ENCODE results near the gene KCNQ1. TPM values are rescaled to one million over a fixed set of nuclear protein-coding genes. Genes with fewer than 3 reads are reported as not detected.

KCNQ1 gene
- total and polyA plus RNA-seq, 9 of the 15 experiments (the other 6 are each of a cell fraction or from before 2014, with no cell fraction given): 0.44 TPM; not detected in 8

DNA sequence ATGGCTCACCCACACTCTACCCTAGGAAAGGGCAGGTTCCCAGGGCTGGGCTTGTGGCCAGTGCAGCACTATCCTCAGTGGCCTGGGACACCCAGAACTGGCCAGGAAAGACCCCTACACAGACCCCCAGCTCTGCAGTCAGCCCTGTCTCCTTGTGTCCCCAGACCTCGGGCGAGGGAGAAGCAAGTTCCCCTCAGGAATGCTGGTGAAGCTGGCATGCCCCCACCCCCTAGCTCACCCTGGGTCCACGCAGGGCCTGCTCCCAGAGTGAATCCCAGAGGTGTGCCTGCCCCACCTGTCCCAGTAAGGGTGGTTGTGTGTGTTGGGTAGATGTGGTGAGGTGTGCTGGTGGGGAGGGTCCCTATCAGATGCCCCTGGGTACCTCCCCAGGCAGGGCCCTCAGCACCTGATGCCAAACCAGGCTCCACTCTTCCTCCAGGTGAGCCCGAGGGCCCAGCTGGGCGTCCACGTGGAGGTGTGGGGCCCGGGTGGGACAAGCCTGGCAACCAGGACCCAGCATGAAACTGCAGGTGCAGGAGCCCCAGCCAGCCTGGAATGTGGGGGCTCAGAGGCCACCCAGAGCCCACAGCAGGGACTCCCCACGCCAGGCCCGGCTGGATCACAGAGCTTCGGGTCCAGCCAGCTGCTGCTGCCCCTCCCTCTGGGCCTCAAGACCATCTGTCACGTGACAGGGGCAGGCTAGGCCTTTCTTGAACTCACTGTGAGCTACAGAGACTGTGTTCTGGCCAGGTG is 303.4 kb downstream of the KCNQ1 start (continued):
- TF ChIP-seq, protein P1, sequence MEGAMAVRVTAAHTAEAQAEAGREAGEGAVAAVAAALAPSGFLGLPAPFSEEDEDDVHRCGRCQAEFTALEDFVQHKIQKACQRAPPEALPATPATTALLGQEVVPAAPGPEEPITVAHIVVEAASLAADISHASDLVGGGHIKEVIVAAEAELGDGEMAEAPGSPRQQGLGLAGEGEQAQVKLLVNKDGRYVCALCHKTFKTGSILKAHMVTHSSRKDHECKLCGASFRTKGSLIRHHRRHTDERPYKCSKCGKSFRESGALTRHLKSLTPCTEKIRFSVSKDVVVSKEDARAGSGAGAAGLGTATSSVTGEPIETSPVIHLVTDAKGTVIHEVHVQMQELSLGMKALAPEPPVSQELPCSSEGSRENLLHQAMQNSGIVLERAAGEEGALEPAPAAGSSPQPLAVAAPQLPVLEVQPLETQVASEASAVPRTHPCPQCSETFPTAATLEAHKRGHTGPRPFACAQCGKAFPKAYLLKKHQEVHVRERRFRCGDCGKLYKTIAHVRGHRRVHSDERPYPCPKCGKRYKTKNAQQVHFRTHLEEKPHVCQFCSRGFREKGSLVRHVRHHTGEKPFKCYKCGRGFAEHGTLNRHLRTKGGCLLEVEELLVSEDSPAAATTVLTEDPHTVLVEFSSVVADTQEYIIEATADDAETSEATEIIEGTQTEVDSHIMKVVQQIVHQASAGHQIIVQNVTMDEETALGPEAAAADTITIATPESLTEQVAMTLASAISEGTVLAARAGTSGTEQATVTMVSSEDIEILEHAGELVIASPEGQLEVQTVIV (CRISPR knock-in tag; IDR thresholded peaks at IDR 0.05; ENCODE audit: borderline replicate concordance): no peak
- TF ChIP-seq BACH1 (tag; IDR thresholded peaks at IDR 0.05) (no peak), ZNF408 (CRISPR knock-in tag; IDR thresholded peaks at IDR 0.05; ENCODE audit: low read depth) (no peak), DPF2 (IDR thresholded peaks at IDR 0.05) (no peak), TBL1XR1 (IDR thresholded peaks at IDR 0.05; ENCODE audit: low read length in 2 of 2) (no peak), ZNF57 (CRISPR knock-in tag; IDR thresholded peaks at IDR 0.05) (no peak), HEY1 (CRISPR knock-in tag; IDR thresholded peaks at IDR 0.05; ENCODE audit: borderline replicate concordance) (no peak), PTRF (tag; IDR thresholded peaks at IDR 0.05) (no peak), ZNF583 (CRISPR knock-in tag; IDR thresholded peaks at IDR 0.05) (no peak), TBP (optimal IDR thresholded peaks at IDR 0.05; ENCODE audit: low read depth, low read length) (no peak)
- TF ChIP-seq, protein P2, sequence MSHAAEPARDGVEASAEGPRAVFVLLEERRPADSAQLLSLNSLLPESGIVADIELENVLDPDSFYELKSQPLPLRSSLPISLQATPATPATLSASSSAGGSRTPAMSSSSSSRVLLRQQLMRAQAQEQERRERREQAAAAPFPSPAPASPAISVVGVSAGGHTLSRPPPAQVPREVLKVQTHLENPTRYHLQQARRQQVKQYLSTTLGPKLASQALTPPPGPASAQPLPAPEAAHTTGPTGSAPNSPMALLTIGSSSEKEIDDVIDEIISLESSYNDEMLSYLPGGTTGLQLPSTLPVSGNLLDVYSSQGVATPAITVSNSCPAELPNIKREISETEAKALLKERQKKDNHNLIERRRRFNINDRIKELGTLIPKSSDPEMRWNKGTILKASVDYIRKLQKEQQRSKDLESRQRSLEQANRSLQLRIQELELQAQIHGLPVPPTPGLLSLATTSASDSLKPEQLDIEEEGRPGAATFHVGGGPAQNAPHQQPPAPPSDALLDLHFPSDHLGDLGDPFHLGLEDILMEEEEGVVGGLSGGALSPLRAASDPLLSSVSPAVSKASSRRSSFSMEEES (CRISPR knock-in tag; IDR thresholded peaks at IDR 0.05): peak; percentile 84
- TF ChIP-seq, protein P3, sequence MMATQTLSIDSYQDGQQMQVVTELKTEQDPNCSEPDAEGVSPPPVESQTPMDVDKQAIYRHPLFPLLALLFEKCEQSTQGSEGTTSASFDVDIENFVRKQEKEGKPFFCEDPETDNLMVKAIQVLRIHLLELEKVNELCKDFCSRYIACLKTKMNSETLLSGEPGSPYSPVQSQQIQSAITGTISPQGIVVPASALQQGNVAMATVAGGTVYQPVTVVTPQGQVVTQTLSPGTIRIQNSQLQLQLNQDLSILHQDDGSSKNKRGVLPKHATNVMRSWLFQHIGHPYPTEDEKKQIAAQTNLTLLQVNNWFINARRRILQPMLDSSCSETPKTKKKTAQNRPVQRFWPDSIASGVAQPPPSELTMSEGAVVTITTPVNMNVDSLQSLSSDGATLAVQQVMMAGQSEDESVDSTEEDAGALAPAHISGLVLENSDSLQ (IDR thresholded peaks at IDR 0.05): no peak
- TF ChIP-seq, protein P4, sequence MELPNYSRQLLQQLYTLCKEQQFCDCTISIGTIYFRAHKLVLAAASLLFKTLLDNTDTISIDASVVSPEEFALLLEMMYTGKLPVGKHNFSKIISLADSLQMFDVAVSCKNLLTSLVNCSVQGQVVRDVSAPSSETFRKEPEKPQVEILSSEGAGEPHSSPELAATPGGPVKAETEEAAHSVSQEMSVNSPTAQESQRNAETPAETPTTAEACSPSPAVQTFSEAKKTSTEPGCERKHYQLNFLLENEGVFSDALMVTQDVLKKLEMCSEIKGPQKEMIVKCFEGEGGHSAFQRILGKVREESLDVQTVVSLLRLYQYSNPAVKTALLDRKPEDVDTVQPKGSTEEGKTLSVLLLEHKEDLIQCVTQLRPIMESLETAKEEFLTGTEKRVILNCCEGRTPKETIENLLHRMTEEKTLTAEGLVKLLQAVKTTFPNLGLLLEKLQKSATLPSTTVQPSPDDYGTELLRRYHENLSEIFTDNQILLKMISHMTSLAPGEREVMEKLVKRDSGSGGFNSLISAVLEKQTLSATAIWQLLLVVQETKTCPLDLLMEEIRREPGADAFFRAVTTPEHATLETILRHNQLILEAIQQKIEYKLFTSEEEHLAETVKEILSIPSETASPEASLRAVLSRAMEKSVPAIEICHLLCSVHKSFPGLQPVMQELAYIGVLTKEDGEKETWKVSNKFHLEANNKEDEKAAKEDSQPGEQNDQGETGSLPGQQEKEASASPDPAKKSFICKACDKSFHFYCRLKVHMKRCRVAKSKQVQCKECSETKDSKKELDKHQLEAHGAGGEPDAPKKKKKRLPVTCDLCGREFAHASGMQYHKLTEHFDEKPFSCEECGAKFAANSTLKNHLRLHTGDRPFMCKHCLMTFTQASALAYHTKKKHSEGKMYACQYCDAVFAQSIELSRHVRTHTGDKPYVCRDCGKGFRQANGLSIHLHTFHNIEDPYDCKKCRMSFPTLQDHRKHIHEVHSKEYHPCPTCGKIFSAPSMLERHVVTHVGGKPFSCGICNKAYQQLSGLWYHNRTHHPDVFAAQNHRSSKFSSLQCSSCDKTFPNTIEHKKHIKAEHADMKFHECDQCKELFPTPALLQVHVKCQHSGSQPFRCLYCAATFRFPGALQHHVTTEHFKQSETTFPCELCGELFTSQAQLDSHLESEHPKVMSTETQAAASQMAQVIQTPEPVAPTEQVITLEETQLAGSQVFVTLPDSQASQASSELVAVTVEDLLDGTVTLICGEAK (IDR thresholded peaks at IDR 0.05): no peak
- TF ChIP-seq, protein P4 (CRISPR knock-in tag; IDR thresholded peaks at IDR 0.05): no peak
